GM23248 (cell line): ENCODE data around the gene MAML3. TPM values are rescaled to one million over a fixed set of nuclear protein-coding genes. Genes with fewer than 3 reads are reported as not detected.
A peak's percentile ranks its signal among the peaks of the same experiment; 100 is the strongest.

ENCODE experiments used
- DNase-seq: peaks from one replicate; pipeline ENCODE4 v3.0.0-alpha.2; 2015
- H2AFZ ChIP-seq: fragments of 200-600 bp; sonication (generic); 2 replicates; pipeline ENCODE4 v1.6.1; 2016; ENCODE audit warnings: antibody characterized with exemption
- H3F3A ChIP-seq: fragments of 200-600 bp; sonication (generic); 2 replicates; pipeline ENCODE4 v1.6.1; 2016; ENCODE audit warnings: mild to moderate bottlenecking, antibody characterized with exemption, mixed run types; ENCODE audit not compliant: insufficient read depth
- H3K27ac ChIP-seq: fragments of 200-600 bp; sonication (generic); 2 replicates; pipeline ENCODE4 v1.5.1; 2016; ENCODE audit warnings: mild to moderate bottlenecking
- H3K27me3 ChIP-seq: fragments of 200-600 bp; sonication (generic); replicated peaks from 2 replicates; pipeline ENCODE4 v1.6.1; 2016; ENCODE audit warnings: mild to moderate bottlenecking; ENCODE audit not compliant: insufficient read depth
- H3K36me3 ChIP-seq: fragments of 200-600 bp; sonication (generic); 2 replicates; pipeline ENCODE4 v1.6.1; 2016; ENCODE audit warnings: low read depth, mild to moderate bottlenecking
- H3K4me1 ChIP-seq: fragments of 200-600 bp; sonication (generic); 2 replicates; pipeline ENCODE4 v1.6.1; 2016; ENCODE audit warnings: mild to moderate bottlenecking; ENCODE audit not compliant: insufficient read depth
- H3K4me2 ChIP-seq: fragments of 200-600 bp; sonication (generic); one replicate; pipeline ENCODE4 v1.6.1; 2016; ENCODE audit warnings: mild to moderate bottlenecking; ENCODE audit not compliant: unreplicated experiment
- H3K4me3 ChIP-seq: fragments of 200-600 bp; sonication (generic); 2 replicates; pipeline ENCODE4 v1.5.1; 2016; ENCODE audit warnings: mild to moderate bottlenecking
- H3K79me2 ChIP-seq: fragments of 200-600 bp; sonication (generic); 2 replicates; pipeline ENCODE4 v1.6.1; 2016; ENCODE audit warnings: mild to moderate bottlenecking; ENCODE audit not compliant: insufficient read depth
- H3K9ac ChIP-seq: fragments of 200-600 bp; sonication (generic); 2 replicates; pipeline ENCODE4 v1.6.1; 2016; ENCODE audit warnings: mild to moderate bottlenecking
- H3K9me2 ChIP-seq: fragments of 200-600 bp; sonication (generic); 2 replicates; pipeline ENCODE4 v1.6.1; 2016; ENCODE audit warnings: mixed run types, mild to moderate bottlenecking, moderate library complexity; ENCODE audit not compliant: insufficient read depth
- H3K9me3 ChIP-seq: fragments of 200-600 bp; sonication (generic); one replicate; pipeline ENCODE4 v1.6.1; 2017; ENCODE audit warnings: low read depth
- H4K20me1 ChIP-seq: fragments of 200-600 bp; sonication (generic); 2 replicates; pipeline ENCODE4 v1.6.0; 2016; ENCODE audit not compliant: insufficient read depth
- EZH2 ChIP-seq: fragments of 200-600 bp; sonication (generic); IDR thresholded peaks from 2 replicates; pipeline ENCODE4 v1.6.1; 2018; ENCODE audit warnings: antibody characterized with exemption, mild to moderate bottlenecking; ENCODE audit not compliant: insufficient read depth, poor library complexity, severe bottlenecking
- EZH2phosphoT487 ChIP-seq: fragments of 200-600 bp; sonication (generic); IDR thresholded peaks from 2 replicates; pipeline ENCODE4 v1.6.1; 2018; ENCODE audit warnings: antibody characterized with exemption, moderate library complexity, mild to moderate bottlenecking, low read depth; ENCODE audit not compliant: insufficient read depth
- whole genome bisulfite sequencing, 2 experiments: methylation state at CpG; one replicate each; pipeline ENCODE4 v1.1.6; 2015 to 2017; ENCODE audit warnings: low lambda C conversion rate in 2 of 2, low coverage in 1 of 2; ENCODE audit errors: missing lambda C conversion rate in 2 of 2; 5-methylcytosine and 5-hydroxymethylcytosine counted together
- in situ Hi-C: fragments of 300-500 bp; cut with MboI; formaldehyde crosslinking; loops from 2 replicates; pipeline ENCODE4 v1.15.0; 2020
- polyA plus RNA-seq: library from polyadenylated mRNA; unstranded; fragments of >200 nt; fragmentation: Nextera tagmentation; extraction: Ambion mirVana; gene quantifications from 2 replicates; pipeline ENCODE4 v1.2.1, GENCODE V29; 2016
- total RNA-seq: library from RNA; depleted of rRNA; stranded (reverse); fragments of >200 nt; shearing (Covaris generic); gene quantifications from 2 replicates; pipeline ENCODE4 v1.2.3, GENCODE V29; 2014

The MAML3 gene
- total and polyA plus RNA-seq, 2 experiments from 2014 or later = 0.96 to 1.5 TPM

GRCh38 chr4:139734875-139735380 lies 419.1 kb downstream of the MAML3 start:
- Histone ChIP-seq H4K20me1 (no peaks in the 10 kb centered on the region), H3F3A (0 out of 2 replicates have a peak, but pooled peaks cover 13% of the 10 kb centered on the region), H3K36me3 (no peaks in the 10 kb centered on the region), H3K27ac (peak overlapping the region; percentile 23; the same call in 1 of the 2 replicates), H3K79me2 (no peaks in the 10 kb centered on the region), H3K9ac (peak overlapping the region; percentile 84), H3K27me3 (no peaks in the 10 kb centered on the region), H3K9me2 (no peaks in the 10 kb centered on the region), H3K4me1 (peaks cover 7% of the 10 kb centered on the region; the same call in 1 of the 2 replicates), H2AFZ (peak overlapping the region; percentile 95), H3K4me2 (peak overlapping the region; percentile 95), H3K9me3 (no peaks in the 10 kb centered on the region), H3K4me3 (peak overlapping the region; percentile 79)
- in situ Hi-C loops = loop anchor here (10.0 to 25.0 kb wide), 2 partner anchors 420 to 527 kb away; partner anchors contain the start of gene MAML3
- peak; percentile 87 for DNase-seq
- WGBS, 2 experiments = 1 to 2% methylated on average over 14 to 24 of the region's 42 CpGs
- TF ChIP-seq EZH2phosphoT487 (no peak), EZH2 (no peak)

GRCh38 chr4:139734201-139734874 lies 419.6 kb downstream of the MAML3 start:
- H3K27ac ChIP-seq = peak overlapping the region; percentile 23
- 4 to 10% methylated on average over 14 of the region's 14 CpGs for WGBS, 2 experiments
- H3F3A ChIP-seq = 0 out of 2 replicates have a peak, but pooled peaks cover 12% of the 10 kb centered on the region
- no peaks in the 10 kb centered on the region for H3K36me3 ChIP-seq
- no peak for TF ChIP-seq EZH2phosphoT487
- TF ChIP-seq EZH2 = no peak
- in situ Hi-C loops = loop anchor here (10.0 to 25.0 kb wide), 2 partner anchors 420 to 528 kb away; partner anchors contain the start of gene MAML3
- peak overlapping the region; percentile 79 for H3K4me3 ChIP-seq
- peak; percentile 78 for DNase-seq
- no peaks in the 10 kb centered on the region for H4K20me1 ChIP-seq
- H3K9ac ChIP-seq = peak overlapping the region; percentile 84
- no peaks in the 10 kb centered on the region for H3K9me2 ChIP-seq
- peak overlapping the region; percentile 95 for H2AFZ ChIP-seq
- no peaks in the 10 kb centered on the region for H3K79me2 ChIP-seq
- peaks cover 7% of the 10 kb centered on the region; the same call in 1 of the 2 replicates for H3K4me1 ChIP-seq
- H3K27me3 ChIP-seq = no peaks in the 10 kb centered on the region
- no peaks in the 10 kb centered on the region for H3K9me3 ChIP-seq
- H3K4me2 ChIP-seq = peak overlapping the region; percentile 95

DNA sequence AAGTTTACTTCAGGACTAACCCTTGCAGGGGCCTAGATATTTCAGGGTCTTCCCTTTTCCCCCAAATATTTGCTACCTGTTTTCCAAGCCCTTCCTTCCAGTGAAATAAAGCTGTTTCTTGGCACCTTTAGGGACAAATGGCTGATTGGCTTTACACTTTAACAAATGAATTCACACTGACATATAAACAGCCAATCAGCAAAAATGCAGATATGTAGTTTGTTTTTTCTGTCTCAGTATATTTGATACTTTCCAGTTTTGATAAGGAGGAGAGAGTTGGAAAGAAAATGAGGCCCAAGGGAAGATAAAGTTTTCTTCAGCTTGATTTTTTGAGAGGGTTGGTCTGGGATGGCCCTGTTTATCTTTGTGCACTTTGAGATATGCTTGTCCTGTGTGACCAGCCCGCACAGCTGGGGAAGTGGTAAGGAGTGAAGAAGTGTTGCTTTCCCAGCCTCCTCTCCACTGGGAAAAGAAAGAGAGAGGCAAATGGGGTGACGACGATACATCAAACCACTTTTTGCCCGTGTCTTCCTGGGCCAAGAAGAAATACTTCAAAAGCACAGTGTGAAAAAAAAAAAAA lies 420.9 kb downstream of the MAML3 start:
- no peak overlapping the region for H3K4me3 ChIP-seq
- no peak overlapping the region for H3K4me2 ChIP-seq
- H3K9ac ChIP-seq = no peak overlapping the region
- H3K27ac ChIP-seq = no peak overlapping the region
- no peaks in the 10 kb centered on the region for H3K27me3 ChIP-seq
- no peak overlapping the region for H2AFZ ChIP-seq
- TF ChIP-seq EZH2 (no peak), EZH2phosphoT487 (no peak)
- H3K9me3 ChIP-seq = no peaks in the 10 kb centered on the region
- in situ Hi-C loops = loop anchor here (10.0 to 25.0 kb wide), 2 partner anchors 422 to 529 kb away; partner anchors contain the start of gene MAML3
- H3K79me2 ChIP-seq = no peaks in the 10 kb centered on the region
- H3K36me3 ChIP-seq = no peaks in the 10 kb centered on the region
- no peak for DNase-seq
- WGBS, 2 experiments = 94 to 95% methylated on average over 4 of the region's 4 CpGs
- H3F3A ChIP-seq = 0 out of 2 replicates have a peak, but pooled peaks cover 9% of the 10 kb centered on the region
- no peaks in the 10 kb centered on the region for H4K20me1 ChIP-seq
- peaks cover 7% of the 10 kb centered on the region; the same call in 1 of the 2 replicates for H3K4me1 ChIP-seq
- no peaks in the 10 kb centered on the region for H3K9me2 ChIP-seq

DNA sequence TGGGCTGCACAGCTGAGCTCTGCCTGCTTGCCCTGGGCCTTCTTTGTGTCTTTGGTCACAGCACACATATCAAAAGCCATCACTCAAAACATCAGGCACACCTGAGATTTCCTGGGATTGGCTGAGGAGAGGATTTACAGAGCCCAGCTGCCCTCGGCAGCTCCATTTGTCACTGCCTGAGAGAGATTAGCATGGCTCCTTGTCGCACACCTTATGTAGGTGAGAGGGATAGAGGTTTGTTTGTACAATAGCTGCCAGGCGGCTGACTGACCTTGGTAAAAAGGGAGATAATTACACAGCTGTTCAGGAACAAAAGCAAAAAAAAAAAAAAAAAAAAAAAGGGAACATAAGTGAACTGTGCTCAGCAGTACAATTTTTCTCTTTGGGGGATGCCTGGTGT lies 425.1 kb downstream of the MAML3 start:
- Histone ChIP-seq H3K27me3 (no peaks in the 10 kb centered on the region), H3K4me1 (no peaks in the 10 kb centered on the region), H3K79me2 (no peaks in the 10 kb centered on the region), H2AFZ (no peak overlapping the region), H3K9ac (no peak overlapping the region), H3K9me2 (no peaks in the 10 kb centered on the region), H3K9me3 (no peaks in the 10 kb centered on the region), H3K4me3 (no peak overlapping the region), H3K27ac (no peak overlapping the region), H4K20me1 (no peaks in the 10 kb centered on the region), H3K4me2 (no peak overlapping the region), H3K36me3 (no peaks in the 10 kb centered on the region), H3F3A (no peaks in the 10 kb centered on the region)
- DNase-seq = no peak
- in situ Hi-C loops = loop anchor here (25.0 kb wide), 1 partner anchor 533 kb away; no protein-coding TSS in a partner anchor
- 97 to 100% methylated on average over 3 of the region's 3 CpGs for WGBS, 2 experiments
- no peak for TF ChIP-seq EZH2
- TF ChIP-seq EZH2phosphoT487 = no peak
